GM18507 (cell line): ENCODE data around the gene TMEM19.
A peak's percentile ranks its signal among the peaks of the same experiment; 100 is the strongest.

Experiments used
- DNase-seq: peaks from one replicate; pipeline ENCODE4 v3.0.0; 2011; ENCODE audit warnings: low read depth; ENCODE audit not compliant: insufficient read length; ENCODE audit errors: extremely low spot score
- FAIRE-seq: peaks from 2 replicates; lab custom pipeline; 2011; peaks lifted over from hg19 to GRCh38; lab: Jason Lieb, UNC

The TMEM19 gene

DNA sequence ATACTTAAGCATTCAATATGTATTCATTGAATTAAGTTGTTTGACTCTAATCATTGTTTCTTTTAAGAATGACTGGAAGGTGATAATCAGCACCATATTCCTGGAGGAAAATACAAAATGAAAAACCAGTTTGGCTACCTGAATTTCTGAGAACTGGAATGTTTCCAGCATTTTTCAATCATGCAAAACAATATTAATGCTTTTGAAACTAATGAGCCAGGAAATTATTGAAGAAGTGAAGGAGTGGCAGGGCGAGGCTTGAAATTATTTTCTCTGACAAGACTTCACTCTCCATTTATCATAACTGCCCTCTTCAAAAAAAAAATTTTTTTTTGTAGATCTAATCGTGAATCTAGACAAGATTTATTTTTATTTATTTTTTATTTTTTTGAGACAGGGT, 19.0 kb downstream of the TMEM19 start:
- no peak for FAIRE-seq

DNA sequence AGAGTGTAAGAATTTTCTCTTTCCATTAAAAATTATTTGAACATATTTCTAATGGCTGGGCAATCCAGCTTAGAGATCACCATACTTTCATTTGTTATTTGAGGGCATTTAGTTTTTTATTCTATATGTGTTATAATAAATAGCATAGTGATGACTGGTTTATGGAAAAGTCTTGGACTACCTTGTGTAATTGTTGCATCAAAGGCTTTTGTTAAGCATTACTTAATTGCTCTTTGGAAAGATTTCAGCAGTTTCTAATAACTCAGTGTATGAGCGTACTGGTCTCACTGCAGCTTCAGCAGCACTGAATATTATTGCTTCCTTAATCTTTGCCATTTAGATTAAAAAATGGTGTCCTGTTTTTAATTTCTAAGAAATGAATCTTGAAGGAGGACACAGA, 22.8 kb downstream of the TMEM19 start:
- FAIRE-seq (no peak), DNase-seq (no peak)

More for the DNA sequence above, 19.0 kb downstream of the TMEM19 start:
- DNase-seq, result no peak

DNA sequence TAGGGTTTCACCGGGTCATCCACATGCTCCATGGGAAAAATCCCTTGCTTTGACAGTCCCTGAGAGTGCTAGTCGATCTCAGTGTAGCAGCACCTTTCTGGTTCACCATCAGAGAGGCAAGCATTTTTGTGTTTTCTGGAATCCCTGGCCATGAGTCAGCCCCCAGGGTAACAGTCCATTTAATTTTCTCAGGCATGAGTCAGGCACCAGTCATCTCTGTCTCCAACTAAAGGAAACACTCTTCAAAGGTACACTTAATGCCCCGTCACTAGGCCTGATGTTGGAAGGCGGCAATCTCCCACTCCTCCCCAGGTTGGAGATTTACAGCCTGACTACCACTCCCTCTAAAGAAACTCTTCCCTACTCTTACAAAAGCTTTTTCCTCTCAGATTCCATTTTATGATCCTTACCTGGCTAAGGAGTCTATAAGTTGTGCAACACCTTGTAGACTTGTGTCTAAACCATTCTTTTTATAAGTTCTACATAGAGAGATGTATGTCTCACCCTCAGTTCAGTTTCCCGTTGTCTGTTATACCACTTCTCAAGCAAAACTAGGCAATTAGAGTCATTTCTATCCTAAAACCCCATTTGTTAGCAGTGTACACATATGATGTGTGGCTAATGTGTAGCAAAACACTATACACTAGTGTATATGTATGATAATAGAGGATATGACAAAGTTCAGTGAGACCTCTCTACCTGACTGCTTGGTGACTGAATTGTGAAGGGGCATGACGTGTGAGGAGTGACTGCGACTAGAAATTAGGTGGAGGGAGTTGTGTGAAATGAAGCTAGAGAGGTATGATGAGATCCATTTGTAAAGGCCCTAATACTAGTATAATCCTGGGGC, 24.6 kb downstream of the TMEM19 start:
- no peak for FAIRE-seq
- DNase-seq, result no peak

DNA sequence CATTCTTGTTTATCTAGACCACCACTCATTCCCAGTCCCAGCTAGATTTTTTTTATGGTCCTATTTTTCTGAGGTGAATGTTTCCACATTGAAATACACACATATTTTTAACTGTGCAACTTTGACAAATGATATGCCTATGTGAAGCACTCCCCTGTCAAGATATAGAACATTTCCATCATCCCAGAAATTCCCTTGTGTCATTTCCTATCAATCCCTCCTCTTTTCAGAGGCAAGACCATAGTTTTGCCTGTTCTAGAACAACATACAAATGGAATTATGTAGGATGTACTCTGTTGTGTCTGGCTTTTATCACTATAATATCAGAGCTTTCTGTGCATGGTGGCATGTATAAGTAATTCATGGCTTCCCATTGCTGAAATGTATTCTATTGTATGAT, 32.7 kb downstream of the TMEM19 start:
- FAIRE-seq (no peak), DNase-seq (no peak)

DNA sequence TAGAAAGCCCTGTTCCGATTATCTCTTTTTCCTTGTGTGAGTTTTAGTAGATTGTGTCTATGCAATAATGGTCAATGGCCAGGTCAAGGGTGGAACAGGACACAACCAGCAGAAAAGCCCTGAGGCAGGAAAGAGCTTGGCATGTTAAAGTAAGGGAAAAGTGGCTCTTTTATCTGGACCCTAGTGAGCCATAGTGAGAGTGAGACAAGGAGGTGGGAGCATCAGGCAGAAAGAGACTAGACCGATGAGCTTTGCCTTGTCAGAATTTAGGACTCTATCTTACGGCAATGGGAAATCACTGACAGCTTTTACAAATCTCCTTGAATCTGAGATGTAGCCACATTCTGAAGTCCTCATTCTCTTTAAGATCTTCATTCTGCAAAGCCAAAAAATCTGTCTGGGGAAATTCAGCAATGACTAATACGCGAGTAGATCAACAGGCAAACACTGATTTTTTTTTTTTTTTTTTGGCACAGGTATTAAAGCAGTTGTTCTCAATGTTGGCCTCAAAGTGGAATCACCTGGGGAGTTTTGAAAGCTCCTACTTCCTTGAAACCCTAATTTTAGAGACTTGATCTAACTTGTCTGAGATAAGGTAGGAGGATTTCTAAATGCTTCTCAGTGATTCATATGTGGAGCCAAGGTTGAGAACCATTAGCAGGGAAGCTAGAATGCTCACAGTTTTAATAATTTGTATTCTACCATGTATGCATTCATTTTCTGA, 33.9 kb downstream of the TMEM19 start:
- DNase-seq (no peak), FAIRE-seq (no peak)

DNA sequence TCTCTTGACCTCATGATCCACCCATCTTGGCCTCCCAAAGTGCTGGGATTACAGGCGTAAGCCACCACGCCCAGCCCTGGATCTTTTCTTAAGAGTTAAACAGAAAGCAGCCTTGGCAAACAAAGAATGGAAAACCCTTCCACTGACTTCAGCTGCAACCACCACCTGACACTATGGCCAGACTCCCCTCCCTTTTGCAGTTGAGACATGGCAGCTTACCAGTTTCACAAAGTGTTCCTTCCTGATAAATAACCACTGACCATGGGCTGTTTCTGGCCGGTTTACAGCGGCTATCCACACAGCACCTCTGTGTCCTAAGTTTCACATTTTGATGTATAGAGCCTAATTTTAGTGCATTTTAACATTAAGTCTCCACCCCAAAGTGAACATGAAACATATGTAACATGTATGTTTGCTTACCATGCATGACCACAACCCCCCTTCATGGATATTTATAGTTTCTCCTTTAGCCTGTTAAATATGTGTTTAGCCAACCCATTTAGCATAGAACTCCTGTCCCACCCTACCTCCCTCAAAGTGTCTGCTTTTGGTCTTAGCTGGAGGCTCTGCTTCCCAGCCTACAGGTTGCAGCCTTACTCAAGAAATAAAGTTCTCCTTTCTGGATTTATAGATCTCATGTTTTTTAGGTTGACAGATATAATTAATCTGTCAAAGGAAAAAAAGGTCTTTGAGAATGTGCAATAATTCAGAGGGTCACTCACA, 36.1 kb downstream of the TMEM19 start:
- no peak for DNase-seq
- FAIRE-seq, result no peak

DNA sequence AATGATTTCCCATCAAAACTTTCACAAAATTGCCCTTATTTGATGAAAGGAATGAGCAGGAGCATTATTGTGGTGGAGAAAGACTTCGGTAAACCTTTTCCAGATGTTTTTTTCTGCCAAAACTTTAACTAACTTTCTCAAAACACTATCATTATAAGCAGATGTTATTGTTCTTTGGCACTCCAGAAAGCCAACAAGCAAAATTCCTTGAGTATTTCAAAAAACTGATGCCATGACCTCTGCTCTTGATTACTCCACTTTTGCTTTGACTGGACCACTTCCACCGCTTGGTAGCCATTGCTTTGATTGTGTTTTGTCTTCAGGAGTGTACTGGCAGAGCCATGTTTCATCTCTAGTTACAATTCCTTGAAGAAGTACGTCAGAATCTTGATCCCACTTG, 39.1 kb downstream of the TMEM19 start:
- no peak for FAIRE-seq

DNA sequence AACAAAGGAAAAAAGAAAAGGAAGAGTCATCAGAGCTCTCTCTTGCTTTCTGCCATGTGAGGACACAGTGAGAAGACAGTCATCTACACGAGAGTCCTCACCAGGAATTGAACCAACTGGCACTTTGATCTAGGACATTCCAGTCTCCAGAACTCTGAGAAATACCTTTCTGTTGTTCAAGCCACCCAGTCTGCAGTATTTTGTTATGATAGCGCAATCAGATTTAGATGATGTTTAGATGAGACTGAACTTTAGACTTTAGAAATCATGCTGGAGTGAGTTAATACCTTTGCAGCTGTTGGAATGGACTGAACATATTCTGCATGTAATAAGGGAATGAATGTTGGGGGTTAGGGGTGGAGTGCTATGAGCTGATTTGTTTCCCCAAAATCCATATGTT, 40.7 kb downstream of the TMEM19 start:
- DNase-seq, result no peak
- FAIRE-seq, result no peak

More for the DNA sequence above, 39.1 kb downstream of the TMEM19 start:
- no peak for DNase-seq

DNA sequence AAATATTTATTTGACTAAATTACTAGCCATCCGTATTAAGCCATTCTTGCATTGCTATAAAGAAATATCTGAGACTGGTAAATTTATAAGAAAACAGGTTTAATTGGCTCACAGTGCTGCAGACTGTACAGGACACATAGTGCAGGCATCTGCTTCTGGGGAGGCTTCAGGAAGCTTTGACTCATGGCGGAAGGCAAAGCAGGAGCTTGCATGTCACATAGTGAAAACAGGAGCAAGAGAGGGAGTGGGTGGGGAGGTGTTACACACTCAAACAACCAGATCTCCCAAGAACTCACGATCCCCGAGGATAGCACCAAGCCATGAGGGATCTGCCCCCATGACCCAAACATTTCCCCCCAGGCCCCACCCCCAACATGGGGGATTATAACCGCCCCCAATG, 42.1 kb downstream of the TMEM19 start:
- DNase-seq, result no peak
- FAIRE-seq, result no peak

DNA sequence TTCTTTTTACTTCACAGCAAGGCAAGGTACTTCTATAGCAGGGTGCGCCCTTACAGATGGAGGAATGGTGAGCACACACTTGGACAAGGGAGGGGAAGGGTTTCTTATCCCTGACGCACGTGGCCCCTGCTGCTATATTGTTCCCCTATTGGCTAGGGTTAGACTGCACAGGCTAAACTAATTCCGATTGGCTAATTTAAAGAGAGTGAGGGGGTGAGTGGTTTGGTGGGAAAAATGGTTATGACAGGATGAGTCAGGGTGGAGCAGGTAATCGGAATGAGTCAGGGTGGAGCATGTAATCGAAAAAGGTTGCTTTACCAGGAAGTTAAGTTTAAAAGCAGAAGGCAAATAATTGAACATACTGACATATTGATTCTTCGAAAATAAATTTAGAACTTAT, 45.1 kb downstream of the TMEM19 start:
- FAIRE-seq, result no peak
- no peak for DNase-seq

DNA sequence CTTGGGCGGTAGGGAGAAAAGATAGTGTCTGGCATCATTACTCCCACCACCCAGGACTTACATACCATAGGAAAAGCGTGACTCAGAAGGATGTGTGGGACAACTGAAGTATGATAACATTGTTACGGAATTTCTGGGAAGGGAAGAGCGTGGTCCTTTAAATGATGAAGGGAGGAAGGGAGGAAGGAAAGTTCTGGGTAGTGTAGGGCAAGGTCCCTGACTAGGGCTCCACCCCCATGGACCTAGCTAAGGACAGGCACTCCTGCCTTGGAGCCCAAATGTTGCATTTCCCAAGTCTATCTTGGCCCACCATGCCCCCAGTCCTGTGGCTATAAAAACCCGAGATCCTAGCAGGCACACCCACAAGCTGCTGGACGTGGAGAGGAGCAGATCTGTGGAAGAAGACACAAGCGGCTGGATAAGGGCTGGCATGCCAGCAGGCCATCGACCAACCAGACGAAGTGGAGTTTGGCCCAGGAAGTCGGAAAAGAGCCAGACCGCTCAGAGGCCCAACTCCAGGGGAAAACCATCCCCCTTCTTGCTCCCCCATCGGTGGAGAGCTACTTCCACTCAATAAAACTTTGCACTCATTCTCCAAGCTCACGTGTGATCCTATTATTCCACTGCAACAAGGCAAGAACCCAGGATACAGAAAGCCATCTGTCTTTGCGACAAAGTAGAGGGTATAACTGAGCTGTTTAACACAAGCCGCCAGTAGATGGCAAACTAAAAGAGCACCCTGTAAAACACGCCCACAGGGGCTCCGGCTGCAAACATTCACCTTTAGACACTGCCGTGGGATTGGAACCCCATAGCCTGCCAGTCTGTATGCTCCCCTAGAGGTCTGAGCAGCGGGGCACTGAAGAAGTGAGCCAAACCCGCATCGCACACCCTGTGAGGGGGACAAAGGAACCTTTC, 45.8 kb downstream of the TMEM19 start:
- DNase-seq, result no peak
- no peak for FAIRE-seq

DNA sequence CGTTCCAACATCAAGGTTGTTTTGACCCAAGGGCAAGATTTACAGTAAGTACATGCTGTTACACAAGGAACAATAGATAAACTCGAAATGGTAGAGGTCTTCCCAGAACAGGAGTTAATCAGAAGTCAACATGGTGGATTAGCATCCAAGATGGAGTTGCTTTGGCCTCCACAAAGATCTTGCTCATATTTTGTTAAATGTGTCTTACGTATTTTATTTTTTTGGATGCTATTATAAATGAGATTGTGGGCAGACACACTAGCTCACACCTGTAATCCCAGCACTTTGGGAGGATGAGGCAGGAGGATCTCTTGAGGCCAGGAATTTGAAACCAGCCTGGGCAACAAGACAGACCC, 46.5 kb downstream of the TMEM19 start:
- no peak for DNase-seq
- no peak for FAIRE-seq

DNA sequence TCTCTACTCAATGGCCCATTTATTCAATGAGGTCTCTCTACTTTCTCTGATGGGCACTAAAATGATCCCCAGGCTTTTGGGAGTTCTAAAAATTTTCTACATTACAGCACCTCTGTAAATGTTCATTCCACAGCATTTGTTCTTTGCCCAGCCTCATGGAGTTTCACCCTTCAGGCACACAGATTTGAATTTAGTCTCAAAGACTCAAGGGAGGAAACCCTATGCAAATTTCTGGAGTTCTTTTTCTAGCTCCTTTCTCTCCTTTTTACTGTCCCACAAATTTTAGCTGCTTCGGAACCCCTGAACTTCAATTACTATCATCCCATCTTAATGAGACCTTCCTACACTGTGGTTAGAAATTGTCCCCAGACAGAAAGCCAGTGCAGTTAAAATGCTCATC, 51.3 kb downstream of the TMEM19 start:
- FAIRE-seq, result no peak
- DNase-seq, result no peak

DNA sequence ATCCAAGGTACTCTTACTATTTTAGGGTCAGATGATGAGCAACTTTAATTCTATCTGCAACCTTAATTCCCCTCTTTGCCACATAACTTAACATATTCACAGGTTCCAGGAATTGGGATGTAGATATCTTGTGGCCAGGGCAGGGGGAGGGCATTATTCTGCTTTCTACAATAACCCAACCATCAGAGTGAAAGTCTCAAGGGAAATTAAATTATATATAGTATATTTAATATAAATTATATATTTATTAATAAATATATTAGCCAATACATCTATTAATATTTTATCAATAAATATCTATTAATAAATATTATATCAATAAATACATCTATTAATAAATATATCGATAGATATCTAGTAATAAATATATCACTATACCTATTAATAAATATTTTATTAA, 57.1 kb downstream of the TMEM19 start:
- no peak for FAIRE-seq
- no peak for DNase-seq

DNA sequence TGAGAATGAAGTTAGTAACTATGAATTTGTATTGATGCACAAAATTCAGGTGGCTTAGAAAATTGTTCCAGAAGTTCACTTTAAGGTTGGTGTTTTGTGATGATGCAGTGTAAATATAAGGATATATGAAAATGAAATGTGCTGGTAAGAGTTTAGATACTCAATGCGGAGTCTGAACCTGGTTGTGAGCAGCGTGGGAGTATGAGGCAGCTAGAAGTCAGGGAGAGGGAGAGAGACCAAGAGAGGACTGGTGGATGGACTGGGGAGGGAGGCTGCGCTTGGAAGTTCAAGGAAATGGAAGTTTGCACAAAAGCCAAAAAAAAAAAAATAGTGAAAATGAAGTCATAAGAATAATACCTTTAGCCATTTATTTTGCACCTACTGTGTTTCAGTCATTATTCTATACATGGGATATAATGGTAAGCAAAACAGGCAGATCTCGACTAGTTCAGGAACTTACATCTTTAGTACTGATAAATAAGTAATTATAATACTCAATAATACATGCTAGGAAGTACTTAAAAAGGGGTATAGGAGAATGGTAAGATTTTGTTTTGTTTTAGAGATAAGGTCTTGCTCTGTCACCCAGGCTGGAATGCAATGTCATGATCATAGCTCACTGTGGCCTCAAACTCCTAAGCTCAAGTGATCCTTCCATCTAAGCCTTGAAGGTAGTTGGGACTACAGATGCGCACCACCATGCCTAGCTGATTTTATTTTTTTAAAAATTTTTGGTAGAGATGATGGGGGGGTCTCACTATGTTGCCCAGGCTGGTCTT, 58.8 kb downstream of the TMEM19 start:
- DNase-seq (no peak), FAIRE-seq (no peak)

DNA sequence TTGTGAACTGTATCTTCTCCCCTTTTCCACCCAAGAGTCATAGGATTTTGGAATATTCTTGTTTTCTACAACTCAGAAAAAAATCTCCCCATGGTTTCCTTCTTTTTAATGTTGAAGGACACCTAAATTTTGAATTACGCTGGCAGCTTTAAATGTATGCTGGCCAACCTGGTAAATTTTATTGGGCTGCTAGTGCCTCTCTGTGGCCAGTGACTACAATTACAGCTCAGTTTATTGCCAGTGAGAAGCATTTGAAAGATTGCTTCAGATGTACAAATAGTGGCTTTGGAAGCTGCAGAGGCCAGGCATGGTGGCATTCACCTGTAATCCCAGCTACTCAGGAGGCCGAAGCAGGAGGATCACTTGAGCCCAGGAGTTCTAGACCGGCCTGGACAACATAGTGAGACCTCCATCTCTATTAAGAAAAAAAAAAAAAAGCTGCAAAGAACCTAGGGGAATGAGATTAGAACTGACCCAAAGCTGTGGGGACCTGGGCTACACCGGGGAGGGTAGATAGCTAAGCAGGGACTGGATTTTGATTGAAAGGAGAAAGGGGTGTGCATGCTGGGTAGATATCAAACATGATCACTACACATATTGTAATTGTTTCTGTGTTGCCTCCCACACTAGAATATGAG, 61.2 kb downstream of the TMEM19 start:
- peak; percentile 89 for FAIRE-seq
- no peak for DNase-seq

DNA sequence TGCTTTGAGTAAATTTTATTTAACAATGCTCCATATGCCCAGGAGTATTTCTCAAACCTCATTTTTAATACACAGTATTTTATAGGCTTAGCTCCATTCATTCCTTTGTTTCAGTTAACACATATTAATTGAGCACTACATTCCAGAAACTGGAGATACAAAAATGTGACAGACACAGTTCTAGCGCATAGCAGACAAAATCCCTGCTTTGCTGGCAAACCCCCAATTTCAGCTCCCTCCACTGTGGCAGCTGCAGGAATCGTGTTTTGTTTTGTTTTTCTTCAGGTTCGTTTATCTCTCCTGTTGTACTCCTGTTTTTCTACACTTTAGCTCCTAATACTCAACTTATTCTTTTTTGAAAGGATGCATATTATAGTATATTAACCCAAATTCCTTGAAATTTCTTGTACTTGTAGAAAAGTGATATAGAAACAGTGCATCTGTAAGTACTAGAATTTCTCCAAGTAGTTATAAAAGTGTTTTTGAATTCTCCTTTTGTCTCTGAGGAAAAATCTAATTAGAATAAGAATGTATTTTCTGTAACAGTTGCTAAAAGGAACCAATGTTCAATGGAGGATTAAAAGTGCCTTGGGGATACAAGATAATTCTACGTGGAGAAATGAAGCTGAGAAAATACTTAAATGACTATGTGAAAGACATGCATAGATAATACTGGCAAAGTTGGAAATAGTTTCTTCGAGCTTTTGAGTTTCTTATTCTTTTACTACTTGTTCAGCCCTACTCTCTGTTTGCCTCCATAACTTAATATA, 62.4 kb downstream of the TMEM19 start:
- FAIRE-seq, result no peak
- no peak for DNase-seq

DNA sequence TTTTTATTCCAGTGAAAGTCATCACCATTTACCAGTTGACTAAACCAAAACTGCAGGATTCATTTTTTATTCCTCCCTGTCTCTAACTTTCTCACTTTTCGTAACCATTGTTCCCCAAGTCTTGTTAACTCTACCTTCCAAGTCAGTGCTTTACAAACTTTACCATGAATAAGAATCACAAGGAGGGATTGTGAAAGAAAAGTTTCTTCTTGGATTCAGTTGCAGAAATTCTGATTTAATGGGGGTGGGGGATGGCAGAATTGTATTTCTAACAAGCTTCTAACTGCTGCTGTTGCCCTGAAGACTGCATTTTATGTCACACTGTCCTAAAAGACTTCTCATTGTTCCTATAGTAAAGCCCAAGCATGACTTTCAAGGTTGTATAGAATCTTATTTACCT, 63.8 kb downstream of the TMEM19 start:
- DNase-seq, result no peak
- no peak for FAIRE-seq
